HFFc6 (cell line): ENCODE measurements around the gene CLCA4. TPM values are rescaled to one million over a fixed set of nuclear protein-coding genes. Genes with fewer than 3 reads are reported as not detected.

Source experiments
- DNase-seq: peaks from one replicate; pipeline ENCODE4 v3.0.0-alpha.2; 2018
- H3K27ac Mint-ChIP-seq: 2 replicates; pipeline ENCODE4 v1.8.0; 2020; ENCODE audit warnings: mild to moderate bottlenecking, mixed read lengths
- H3K27me3 Mint-ChIP-seq: 2 replicates; pipeline ENCODE4 v1.8.0; 2021; ENCODE audit warnings: mild to moderate bottlenecking, moderate library complexity, mixed read lengths; ENCODE audit not compliant: insufficient read depth
- H3K36me3 Mint-ChIP-seq: 2 replicates; pipeline ENCODE4 v1.8.0; 2021; ENCODE audit warnings: low read depth, mixed read lengths
- H3K4me1 Mint-ChIP-seq: 2 replicates; pipeline ENCODE4 v1.8.0; 2020; ENCODE audit warnings: low read depth, mixed read lengths
- H3K4me3 Mint-ChIP-seq: 2 replicates; pipeline ENCODE4 v1.8.0; 2020; ENCODE audit warnings: mild to moderate bottlenecking, moderate library complexity, mixed read lengths
- H3K9me3 Mint-ChIP-seq: 2 replicates; pipeline ENCODE4 v1.8.0; 2020; ENCODE audit warnings: mild to moderate bottlenecking, mixed read lengths
- total RNA-seq, 6 experiments: library from RNA; stranded (reverse); fragmentation: NEBNext Ultra II Directional; extraction: Animal tissue kit (Norgen Biotek cat#: 25700); gene quantifications; 2 replicates in 1 of 6; 3 replicates in 5 of 6; pipeline ENCODE4 v1.2.3, GENCODE V29; 2021
- TF ChIP-seq, protein P1 (sequence below): fragments of 200-600 bp; sonication (generic); IDR thresholded peaks from 2 replicates; pipeline ENCODE4 v1.5.0; 2021; ENCODE audit warnings: antibody characterized with exemption, mild to moderate bottlenecking

The CLCA4 gene
- total RNA-seq, 6 experiments from 2014 or later, result 0.17 TPM; not detected in 5

DNA sequence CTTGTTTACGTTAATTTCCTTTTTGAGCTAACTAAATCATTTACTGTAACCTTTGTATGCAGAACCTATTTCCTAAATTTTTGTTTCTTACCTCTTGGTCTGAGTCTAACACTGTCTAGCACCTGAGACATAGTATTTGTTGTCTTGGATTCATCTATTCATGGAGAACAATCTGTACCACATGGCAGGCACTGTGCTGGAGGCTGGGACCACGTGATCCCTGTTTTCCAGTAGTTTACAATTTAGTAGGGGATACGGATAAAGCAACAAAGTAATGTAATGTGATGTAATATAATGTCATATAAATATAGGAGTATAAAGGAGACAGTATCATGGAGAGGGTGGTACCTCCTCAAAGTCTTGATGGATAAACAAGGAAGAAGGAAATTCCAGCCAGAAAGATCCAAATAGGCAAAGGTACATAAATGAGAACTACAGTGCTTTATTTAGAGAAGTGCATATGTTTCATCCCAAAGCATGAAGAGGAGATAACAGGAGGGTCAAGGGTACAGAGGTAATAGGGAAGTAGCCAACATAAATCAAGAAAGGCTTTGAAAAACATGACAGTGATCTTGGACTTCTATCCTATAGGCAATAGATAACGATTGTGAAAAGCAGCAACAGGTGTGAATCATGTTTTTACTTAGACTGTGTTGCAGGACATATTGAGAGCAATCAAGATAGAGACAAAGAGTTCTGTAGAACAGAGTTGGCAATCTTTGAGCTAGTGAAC, 25.9 kb upstream of the CLCA4 start:
- TF ChIP-seq, protein P1, sequence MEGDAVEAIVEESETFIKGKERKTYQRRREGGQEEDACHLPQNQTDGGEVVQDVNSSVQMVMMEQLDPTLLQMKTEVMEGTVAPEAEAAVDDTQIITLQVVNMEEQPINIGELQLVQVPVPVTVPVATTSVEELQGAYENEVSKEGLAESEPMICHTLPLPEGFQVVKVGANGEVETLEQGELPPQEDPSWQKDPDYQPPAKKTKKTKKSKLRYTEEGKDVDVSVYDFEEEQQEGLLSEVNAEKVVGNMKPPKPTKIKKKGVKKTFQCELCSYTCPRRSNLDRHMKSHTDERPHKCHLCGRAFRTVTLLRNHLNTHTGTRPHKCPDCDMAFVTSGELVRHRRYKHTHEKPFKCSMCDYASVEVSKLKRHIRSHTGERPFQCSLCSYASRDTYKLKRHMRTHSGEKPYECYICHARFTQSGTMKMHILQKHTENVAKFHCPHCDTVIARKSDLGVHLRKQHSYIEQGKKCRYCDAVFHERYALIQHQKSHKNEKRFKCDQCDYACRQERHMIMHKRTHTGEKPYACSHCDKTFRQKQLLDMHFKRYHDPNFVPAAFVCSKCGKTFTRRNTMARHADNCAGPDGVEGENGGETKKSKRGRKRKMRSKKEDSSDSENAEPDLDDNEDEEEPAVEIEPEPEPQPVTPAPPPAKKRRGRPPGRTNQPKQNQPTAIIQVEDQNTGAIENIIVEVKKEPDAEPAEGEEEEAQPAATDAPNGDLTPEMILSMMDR, result no peak
- Mint-ChIP-seq H3K27ac (no peak overlapping the region), H3K36me3 (no peaks in the 10 kb centered on the region), H3K27me3 (peaks cover 9% of the 10 kb centered on the region), H3K4me1 (peaks cover 5% of the 10 kb centered on the region; the same call in 1 of the 2 replicates), H3K4me3 (no peak overlapping the region), H3K9me3 (no peaks in the 10 kb centered on the region)
- no peak for DNase-seq

DNA sequence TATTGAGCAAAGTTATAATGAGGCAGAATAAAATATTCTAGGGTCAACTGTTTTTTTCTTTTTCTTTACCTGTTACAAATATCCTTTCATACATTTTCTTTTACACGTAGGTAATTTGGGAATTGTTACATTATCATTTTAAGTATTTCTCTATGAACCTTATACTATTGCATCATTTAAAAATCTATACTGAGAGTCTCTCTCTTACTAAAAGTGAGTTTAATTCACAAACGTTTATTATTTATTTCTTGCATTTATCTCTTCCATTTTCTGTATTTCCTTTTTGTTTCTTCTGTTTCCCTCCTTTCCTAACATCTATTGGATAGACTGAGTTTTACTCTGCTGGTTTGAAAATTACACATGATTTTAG, 25.4 kb upstream of the CLCA4 start:
- TF ChIP-seq, protein P1, result no peak
- DNase-seq, result no peak
- Mint-ChIP-seq H3K36me3 (no peaks in the 10 kb centered on the region), H3K4me3 (no peak overlapping the region), H3K9me3 (no peaks in the 10 kb centered on the region), H3K27me3 (peaks cover 7% of the 10 kb centered on the region), H3K27ac (no peak overlapping the region), H3K4me1 (peaks cover under 1% of the 10 kb centered on the region; the same call in 1 of the 2 replicates)

GRCh38 chr1:86522240-86522639, 24.6 kb upstream of the CLCA4 start:
- H3K4me3 Mint-ChIP-seq, result no peak overlapping the region
- no peaks in the 10 kb centered on the region for H3K9me3 Mint-ChIP-seq
- no peak for DNase-seq
- TF ChIP-seq, protein P1, result no peak
- no peak overlapping the region for H3K27ac Mint-ChIP-seq
- H3K4me1 Mint-ChIP-seq, result no peaks in the 10 kb centered on the region
- no peaks in the 10 kb centered on the region for H3K36me3 Mint-ChIP-seq
- peaks cover 7% of the 10 kb centered on the region for H3K27me3 Mint-ChIP-seq

- H3K4me1 Mint-ChIP-seq, result no peaks in the 10 kb centered on the region
- H3K9me3 Mint-ChIP-seq, result no peaks in the 10 kb centered on the region
- TF ChIP-seq, protein P1, result no peak
- peaks cover 7% of the 10 kb centered on the region for H3K27me3 Mint-ChIP-seq
- H3K27ac Mint-ChIP-seq, result no peak overlapping the region
- H3K4me3 Mint-ChIP-seq, result no peak overlapping the region
- no peak for DNase-seq
- H3K36me3 Mint-ChIP-seq, result no peaks in the 10 kb centered on the region
These were observed 23.1 kb upstream of the CLCA4 start for GRCh38 chr1:86523670-86524354.

GRCh38 chr1:86527306-86527705, 19.6 kb upstream of the CLCA4 start:
- no peaks in the 10 kb centered on the region for H3K4me1 Mint-ChIP-seq
- TF ChIP-seq, protein P1, result no peak
- no peak overlapping the region for H3K27ac Mint-ChIP-seq
- no peak overlapping the region for H3K4me3 Mint-ChIP-seq
- H3K36me3 Mint-ChIP-seq, result no peaks in the 10 kb centered on the region
- peaks cover 4% of the 10 kb centered on the region; the same call in 1 of the 2 replicates for H3K27me3 Mint-ChIP-seq
- no peaks in the 10 kb centered on the region for H3K9me3 Mint-ChIP-seq
- DNase-seq, result no peak
